Epithelial cell of proximal tubule (primary cell): ENCODE data around the gene ACACB. TPM values are rescaled to one million over a fixed set of nuclear protein-coding genes. Genes with fewer than 3 reads are reported as not detected.
A peak's percentile ranks its signal among the peaks of the same experiment; 100 is the strongest.

Experiments
- DNase-seq: peaks from one replicate; pipeline ENCODE4 v3.0.0-alpha.2; 2011; ENCODE audit warnings: low read depth
- H3K4me3 ChIP-seq: 2 replicates; pipeline ENCODE4 v1.5.1; 2011; ENCODE audit warnings: low read depth, mild to moderate bottlenecking, low read length
- CTCF ChIP-seq: conservative IDR thresholded peaks from 2 replicates; pipeline ENCODE4 v1.5.1; 2012; ENCODE audit warnings: low read depth, mild to moderate bottlenecking, low read length
- total RNA-seq: library from RNA; depleted of rRNA; stranded (reverse); fragments of >200 nt; gene quantifications from 2 replicates; pipeline ENCODE4 v1.2.3, GENCODE V29; 2015

ACACB gene
- total RNA-seq, 1 donor from 2014 or later, result 26.5 TPM

DNA sequence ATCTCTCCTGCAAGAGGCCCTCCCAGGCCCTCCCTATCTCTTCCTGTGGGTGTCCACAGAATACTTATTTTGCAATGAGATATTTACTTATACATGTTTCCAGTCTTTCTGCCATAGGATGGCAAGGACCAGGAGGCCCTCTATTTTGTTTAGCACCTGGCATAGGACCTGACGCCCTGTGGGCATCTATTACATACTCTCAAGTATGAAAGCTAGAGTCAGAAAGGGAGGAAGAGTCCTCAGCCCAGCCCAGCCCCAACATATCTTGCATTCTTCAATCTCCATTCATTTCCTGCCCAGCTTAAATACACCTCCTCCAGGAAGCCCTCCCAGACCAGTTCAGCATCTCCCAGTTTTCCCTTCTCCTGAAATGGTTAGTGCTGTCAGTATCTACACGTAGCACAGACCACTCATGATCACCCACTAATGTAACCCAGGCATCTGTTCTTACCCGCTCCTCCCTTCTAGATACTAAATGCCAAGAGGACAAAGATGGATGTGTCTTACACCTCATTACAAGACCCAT lies 185.3 kb downstream of the ACACB start:
- no peak for DNase-seq

GRCh38 chr12:109302358-109302757 lies 186.0 kb downstream of the ACACB start:
- H3K4me3 ChIP-seq, result no peak overlapping the region
- peak; percentile 20 for TF ChIP-seq CTCF
- DNase-seq, result no peak

More for the DNA sequence above, 185.3 kb downstream of the ACACB start:
- TF ChIP-seq CTCF, result no peak
- H3K4me3 ChIP-seq, result no peak overlapping the region

DNA sequence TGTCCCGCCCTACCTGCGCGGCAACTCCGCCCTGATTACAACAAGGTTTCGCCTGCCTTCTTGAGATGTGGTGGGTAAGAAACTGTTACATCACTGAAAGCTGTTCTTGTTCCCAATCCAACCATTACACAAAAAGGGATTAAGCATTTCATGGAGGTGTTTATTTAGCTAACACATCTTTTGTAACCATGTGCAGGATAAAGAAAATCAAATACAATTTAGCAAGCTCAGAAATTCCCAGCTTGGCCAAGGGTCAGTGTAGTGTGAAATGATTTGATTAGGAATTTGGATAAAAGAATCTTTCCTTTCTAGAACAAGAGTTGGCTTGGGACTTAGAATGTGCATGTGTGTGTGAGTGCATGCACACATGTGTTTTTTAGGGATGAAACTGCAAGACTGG lies 186.4 kb downstream of the ACACB start:
- no peak for DNase-seq
- no peak for TF ChIP-seq CTCF
- no peak overlapping the region for H3K4me3 ChIP-seq

DNA sequence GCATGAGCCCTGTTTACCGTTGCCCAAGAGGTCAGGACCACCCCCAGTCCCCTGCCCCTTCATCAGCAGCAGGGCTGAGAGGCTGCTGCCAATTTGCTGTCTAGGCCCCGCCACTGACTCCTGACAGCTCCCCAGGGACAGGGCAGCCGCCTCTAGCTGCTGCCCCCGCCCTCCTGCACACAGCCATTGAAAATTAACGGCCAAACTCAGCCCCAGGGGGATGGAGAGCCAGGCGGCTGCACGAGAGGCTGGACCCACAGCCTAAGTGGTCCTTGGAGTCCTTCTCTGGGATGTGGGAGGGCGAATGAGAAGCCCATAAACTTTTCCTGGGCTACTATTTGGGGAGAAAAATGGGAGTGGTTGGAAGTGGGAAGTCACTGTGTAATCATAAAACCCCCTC lies 188.1 kb downstream of the ACACB start:
- no peak overlapping the region for H3K4me3 ChIP-seq
- no peak for TF ChIP-seq CTCF
- DNase-seq, result no peak

GRCh38 chr12:109305547-109305946 lies 189.2 kb downstream of the ACACB start:
- TF ChIP-seq CTCF, result no peak
- DNase-seq, result no peak
- no peak overlapping the region for H3K4me3 ChIP-seq

GRCh38 chr12:109307051-109307450 lies 190.7 kb downstream of the ACACB start:
- no peak for TF ChIP-seq CTCF
- no peak for DNase-seq
- H3K4me3 ChIP-seq, result no peak overlapping the region
